HL-60/S4 (cell line): ENCODE measurements around the gene KRTAP3-1.

Experiments
- in situ Hi-C: fragments of 300-500 bp; cut with MboI; formaldehyde crosslinking; loops from 2 replicates; pipeline ENCODE4 v1.14.3; 2022; ENCODE audit warnings: low sequenced_read_pairs

The KRTAP3-1 gene

DNA sequence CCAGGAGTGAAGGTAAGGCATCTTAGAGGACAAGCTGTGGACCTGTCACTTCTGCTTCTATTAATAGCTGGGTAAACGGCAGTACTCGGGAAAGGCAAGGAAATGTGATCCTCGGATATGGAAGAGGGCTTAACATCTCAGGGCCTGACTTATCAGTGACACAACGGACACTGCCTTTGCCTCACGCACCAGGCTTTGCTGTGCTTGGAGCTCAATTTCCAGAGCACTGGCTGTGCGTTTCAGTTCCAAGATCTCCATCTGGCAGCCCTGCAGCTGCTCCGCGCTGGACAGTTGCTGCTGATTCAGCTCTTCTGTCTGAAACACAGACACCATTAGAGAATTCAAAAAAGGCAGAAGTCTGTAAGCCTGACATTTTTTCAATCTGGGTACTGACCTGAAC lies 28.3 kb downstream of the KRTAP3-1 start:
- in situ Hi-C loops, result no loop called here

DNA sequence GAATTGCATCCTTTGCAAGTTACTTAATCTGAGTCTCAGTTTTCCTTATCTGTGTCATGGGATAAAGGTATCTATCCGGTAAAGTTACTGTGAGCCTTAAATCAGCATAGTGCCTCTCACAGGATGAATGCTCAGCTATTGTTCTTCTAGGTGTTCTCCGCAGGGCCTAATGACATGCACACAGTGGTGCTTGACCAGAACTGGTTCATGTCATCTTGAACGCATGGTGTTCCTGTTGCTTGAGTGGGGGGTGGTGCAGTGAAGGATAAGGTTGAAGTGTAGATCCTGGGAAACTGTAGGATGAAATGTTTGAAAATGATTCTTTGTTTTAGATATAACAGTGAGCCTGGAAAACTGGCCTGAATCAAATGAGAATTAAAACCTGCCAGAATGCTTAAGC lies 28.8 kb downstream of the KRTAP3-1 start:
- in situ Hi-C loops, result no loop called here

DNA sequence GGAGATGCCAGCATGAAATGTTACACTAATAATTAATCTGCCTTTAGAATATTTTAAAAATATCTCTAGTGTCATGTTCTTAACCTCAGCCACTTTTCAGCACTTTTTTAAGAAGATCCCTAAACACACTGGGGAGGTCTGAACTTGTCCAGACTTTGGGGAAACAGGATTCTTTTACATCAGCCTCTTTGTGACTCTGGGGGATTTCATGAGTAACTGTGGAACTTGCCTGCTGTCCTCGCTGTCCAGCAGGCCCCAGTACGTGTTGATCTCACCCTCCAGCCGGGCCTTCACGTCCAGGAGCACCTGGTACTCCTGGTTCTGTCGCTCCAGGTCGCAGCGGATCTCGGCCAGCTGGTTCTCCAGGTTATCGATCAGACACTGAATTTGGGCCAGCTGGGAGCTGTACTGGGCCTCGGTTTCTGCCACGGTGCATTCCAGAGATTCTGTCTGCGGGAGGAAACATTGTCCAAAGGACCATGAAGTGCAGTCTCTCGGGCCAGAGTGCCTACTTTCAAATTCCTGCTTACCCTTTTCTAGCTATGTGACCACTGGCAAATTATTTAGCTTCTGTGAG lies 30.3 kb downstream of the KRTAP3-1 start:
- in situ Hi-C loops, result no loop called here

DNA sequence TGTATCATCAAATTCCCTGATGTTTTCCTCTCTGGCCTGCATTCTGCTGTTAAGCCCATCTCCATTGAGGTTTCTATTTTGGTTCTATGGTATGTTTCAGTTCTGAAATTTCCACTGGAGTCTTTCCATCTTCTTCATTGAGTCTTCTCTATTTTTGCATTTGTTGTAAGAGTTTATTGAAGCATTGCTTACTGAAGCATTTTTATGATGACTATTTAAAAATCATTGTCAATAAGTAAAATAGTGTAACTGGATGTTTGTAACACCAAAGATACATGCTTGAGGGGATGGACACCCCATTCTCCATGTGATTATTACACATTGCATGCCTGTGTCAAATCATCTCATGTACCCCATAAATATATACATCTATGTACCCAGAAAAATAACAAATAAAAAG lies 33.4 kb downstream of the KRTAP3-1 start:
- in situ Hi-C loops, result no loop called here

DNA sequence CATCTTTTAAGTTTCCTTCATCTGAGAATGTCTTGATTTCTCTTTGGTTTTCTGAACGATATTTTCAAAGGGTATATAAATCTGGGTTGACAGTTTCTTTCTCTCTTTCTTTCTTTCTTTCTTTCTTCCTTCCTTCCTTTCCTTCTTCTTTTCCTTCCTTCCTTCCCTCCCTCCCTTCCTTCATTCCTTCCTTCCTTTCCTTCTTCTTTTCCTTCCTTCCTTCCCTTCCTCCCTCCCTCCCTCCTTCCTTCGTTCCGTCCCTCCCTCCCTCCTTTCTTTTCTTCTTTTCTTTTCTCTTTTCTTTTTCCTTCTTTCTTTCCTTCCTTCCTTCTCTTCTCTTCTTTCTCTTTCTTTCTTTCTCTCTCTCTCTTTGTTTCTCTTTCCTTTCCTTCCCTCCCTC lies 34.6 kb downstream of the KRTAP3-1 start:
- in situ Hi-C loops, result no loop called here

DNA sequence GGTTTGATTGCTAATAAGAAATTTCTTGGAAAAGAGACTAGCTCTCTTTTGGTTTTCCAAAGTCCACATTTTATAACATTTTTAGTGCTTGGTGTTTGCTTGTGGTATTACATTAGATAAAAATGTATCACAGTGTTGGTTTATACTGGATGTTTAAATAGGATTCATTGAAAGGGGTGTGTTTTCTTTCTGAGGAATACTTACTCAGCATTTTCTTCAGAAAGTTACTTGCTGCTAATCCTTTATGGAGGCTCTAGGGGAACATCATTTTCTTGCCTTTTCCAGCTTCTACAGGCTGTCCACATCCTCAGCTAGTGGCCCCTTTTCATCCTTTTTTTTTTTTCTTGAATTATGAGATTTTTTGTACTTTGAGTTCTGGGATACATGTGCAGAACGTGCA lies 41.3 kb downstream of the KRTAP3-1 start:
- in situ Hi-C loops, result no loop called here

DNA sequence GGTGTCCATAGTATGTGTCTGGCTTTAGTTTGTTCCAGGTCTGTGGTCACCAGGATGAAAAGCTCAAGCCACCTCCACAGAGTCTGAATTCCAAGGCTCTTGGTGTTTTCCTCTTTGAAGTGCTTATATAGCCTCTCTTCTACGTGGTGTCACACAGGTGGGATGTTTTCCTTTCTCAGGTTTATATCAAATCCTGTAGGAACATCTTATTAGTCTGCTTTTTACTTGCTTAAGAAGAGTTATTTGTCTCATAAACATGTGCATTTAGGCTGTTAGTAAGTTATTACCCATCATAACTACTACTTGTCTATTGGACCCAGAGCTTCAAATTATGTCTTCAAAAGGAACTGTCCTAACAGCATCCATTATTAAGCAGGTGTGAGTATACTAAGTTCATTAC lies 42.1 kb downstream of the KRTAP3-1 start, which contains the start of gene KRT39:
KRT39 (minus strand) TSS at position 101 of the 400 bp plus-strand sequence; CDS start at position 9, 92 bp downstream.
- in situ Hi-C loops, result no loop called here

DNA sequence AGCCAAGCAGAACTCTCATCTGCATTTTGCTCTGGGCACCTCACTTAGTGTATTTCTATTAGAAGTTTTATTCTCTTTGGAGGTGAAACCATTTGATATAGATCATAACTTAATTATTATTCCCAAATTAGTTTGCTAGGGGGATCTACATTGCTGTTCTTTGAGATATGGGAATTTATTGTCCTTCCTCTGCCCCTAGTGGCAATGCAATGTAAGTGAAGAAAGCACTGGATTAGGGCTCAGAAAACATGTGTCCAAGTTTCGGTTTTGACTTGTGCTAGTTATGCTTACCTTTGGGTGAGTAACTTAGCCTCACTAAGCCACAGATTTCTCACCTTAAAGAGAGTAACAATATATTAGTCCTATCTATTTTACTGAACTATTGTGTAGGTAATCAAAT lies 45.1 kb downstream of the KRTAP3-1 start:
- in situ Hi-C loops, result no loop called here

DNA sequence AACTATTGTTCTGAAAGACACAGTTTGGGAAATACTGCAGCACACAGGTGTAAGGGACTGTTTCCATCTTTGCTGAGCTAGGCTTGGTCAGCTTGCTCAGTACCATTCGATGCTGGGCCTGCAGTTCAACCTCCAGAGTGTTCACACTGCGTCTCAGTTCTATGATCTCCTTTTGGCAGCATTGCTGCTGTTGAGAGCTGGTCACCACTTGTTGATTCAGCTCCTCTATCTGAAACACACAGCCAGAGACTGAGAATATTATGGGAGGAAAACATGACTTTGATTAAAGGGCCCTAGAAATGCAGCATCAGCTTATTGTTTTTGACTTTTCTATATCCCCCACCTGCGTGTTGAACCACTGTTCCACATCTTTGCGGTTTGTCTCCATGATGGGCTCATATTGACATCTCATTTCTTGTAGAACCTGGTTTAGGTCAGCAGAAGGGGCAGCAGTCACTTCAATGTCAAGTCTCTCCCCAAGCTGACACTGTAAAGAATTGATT lies 46.8 kb downstream of the KRTAP3-1 start:
- in situ Hi-C loops, result no loop called here

DNA sequence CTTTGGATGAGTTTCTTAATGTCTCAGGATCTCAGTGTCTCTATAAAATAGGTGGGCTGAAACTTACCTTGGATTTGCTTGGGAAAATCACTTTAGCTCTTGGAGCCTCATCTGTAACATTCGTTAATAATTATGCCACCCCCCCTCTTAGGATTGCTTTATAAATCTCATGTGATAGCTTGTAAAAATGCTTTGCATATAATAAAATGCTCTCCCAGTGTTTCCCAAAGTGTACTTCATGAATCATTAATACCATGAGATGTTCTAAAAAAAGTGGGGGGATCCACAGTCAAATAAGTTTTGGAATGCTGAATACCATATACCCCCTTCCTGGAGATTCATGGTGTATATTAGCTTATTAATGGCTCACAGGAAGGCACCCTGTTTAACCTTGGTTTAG lies 47.3 kb downstream of the KRTAP3-1 start:
- in situ Hi-C loops, result no loop called here

DNA sequence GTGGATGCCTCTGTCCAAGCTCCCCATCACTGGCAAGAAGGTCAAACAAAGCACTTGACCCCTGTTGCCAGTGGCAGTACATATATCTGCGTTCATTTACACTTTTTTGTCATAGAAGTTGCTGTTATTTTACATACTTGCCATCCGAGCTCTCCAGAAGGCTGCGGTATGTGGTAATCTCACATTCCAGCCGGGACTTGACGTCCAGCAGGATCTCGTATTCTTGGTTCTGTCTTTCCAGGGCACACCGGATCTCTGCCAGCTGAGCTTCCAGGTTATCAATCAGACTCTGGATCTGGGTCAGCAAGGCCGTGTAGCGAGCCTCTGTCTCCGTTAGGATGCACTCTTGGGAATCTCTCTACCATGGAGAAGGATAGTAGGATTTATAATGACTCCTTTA lies 48.8 kb downstream of the KRTAP3-1 start:
- in situ Hi-C loops, result no loop called here
